Liver (tissue), 9 donors: ENCODE results near the gene SH3BP5. TPM values are rescaled to one million over a fixed set of nuclear protein-coding genes. Genes with fewer than 3 reads are reported as not detected.

ENCODE experiments used
- DNase-seq: peaks from one replicate; pipeline ENCODE4 v3.0.0-alpha.2; 2017; ENCODE audit warnings: low spot score
- H3K27ac ChIP-seq, 2 donors: one replicate each; pipeline ENCODE4 v1.7.0; 2013; ENCODE audit warnings: inconsistent platforms in 2 of 2, low read length in 2 of 2, control low read depth in 1 of 2, low read depth in 1 of 2, mild to moderate bottlenecking in 1 of 2
- H3K27me3 ChIP-seq, 4 donors: one replicate each; pipeline versions ENCODE4 v1.6.1 to v1.7.0; 2013; ENCODE audit warnings: low read length in 3 of 4, inconsistent platforms in 1 of 4, mild to moderate bottlenecking in 1 of 4, moderate library complexity in 1 of 4; ENCODE audit not compliant: control insufficient read depth in 4 of 4, insufficient read depth in 4 of 4
- H3K36me3 ChIP-seq, 4 donors: one replicate each; pipeline versions ENCODE4 v1.6.1 to v1.7.0; 2013; ENCODE audit warnings: low read length in 3 of 4, mild to moderate bottlenecking in 3 of 4, low read depth in 1 of 4, moderate library complexity in 1 of 4; ENCODE audit not compliant: control insufficient read depth in 4 of 4, insufficient read depth in 3 of 4
- H3K4me1 ChIP-seq, 4 donors: one replicate each; pipeline versions ENCODE4 v1.6.1 to v1.7.0; 2013; ENCODE audit warnings: low read length in 3 of 4, mild to moderate bottlenecking in 3 of 4, moderate library complexity in 1 of 4; ENCODE audit not compliant: control insufficient read depth in 4 of 4, insufficient read depth in 4 of 4
- H3K4me3 ChIP-seq, 3 donors: one replicate each; pipeline versions ENCODE4 v1.6.1 to v1.7.0; 2013; ENCODE audit warnings: low read length in 3 of 3, control low read depth in 1 of 3, low read depth in 1 of 3, mild to moderate bottlenecking in 1 of 3
- H3K9ac ChIP-seq, 2 donors: one replicate each; pipeline ENCODE4 v1.7.0; 2013; ENCODE audit warnings: low read length in 2 of 2, mild to moderate bottlenecking in 2 of 2, moderate library complexity in 2 of 2, control low read depth in 1 of 2, low read depth in 1 of 2
- H3K9me3 ChIP-seq, 4 donors: one replicate each; pipeline versions ENCODE4 v1.6.1 to v1.7.0; 2013; ENCODE audit warnings: low read length in 3 of 4; ENCODE audit not compliant: control insufficient read depth in 4 of 4
- ATF3 ChIP-seq: IDR thresholded peaks from 2 replicates; pipeline ENCODE4 v1.6.1; 2016; ENCODE audit warnings: antibody characterized with exemption
- GABPA ChIP-seq, 2 donors: IDR thresholded peaks in 1 of 2; conservative IDR thresholded peaks in 1 of 2; 2 replicates each; pipeline ENCODE4 v1.6.1; 2016; ENCODE audit warnings: antibody characterized with exemption in 2 of 2, mild to moderate bottlenecking in 1 of 2, moderate library complexity in 1 of 2
- HNF4G ChIP-seq: IDR thresholded peaks from 2 replicates; pipeline ENCODE4 v1.6.1; 2016; ENCODE audit warnings: antibody characterized with exemption
- JUND ChIP-seq, 2 donors: IDR thresholded peaks; 2 replicates each; pipeline ENCODE4 v1.6.1; 2016; ENCODE audit warnings: antibody characterized with exemption in 2 of 2
- MAX ChIP-seq: IDR thresholded peaks from 2 replicates; pipeline ENCODE4 v1.6.1; 2016; ENCODE audit warnings: antibody characterized with exemption
- NR2F2 ChIP-seq: IDR thresholded peaks from 2 replicates; pipeline ENCODE4 v1.6.1; 2016; ENCODE audit warnings: antibody characterized with exemption
- RXRA ChIP-seq, 2 donors: IDR thresholded peaks; 2 replicates each; pipeline ENCODE4 v1.6.1; 2017 to 2018; ENCODE audit warnings: antibody characterized with exemption in 2 of 2, mild to moderate bottlenecking in 1 of 2
- YY1 ChIP-seq: IDR thresholded peaks from 2 replicates; pipeline ENCODE4 v1.6.1; 2016; ENCODE audit warnings: antibody characterized with exemption, mild to moderate bottlenecking
- WGBS: extraction: QIAGEN DNeasy Blood & Tissue Kit; methylation state at CpG from one replicate; pipeline ENCODE4 v1.1.7; 2013; 5-methylcytosine and 5-hydroxymethylcytosine counted together
- polyA plus RNA-seq, 2 donors: library from polyadenylated mRNA; stranded (reverse) in 1 of 2; unstranded in 1 of 2; fragments of 200-250 nt in 1 of 2; fragments of >200 nt in 1 of 2; fragmentation: Nextera tagmentation in 1 of 2; extraction: Ambion mirVana in 1 of 2; gene quantifications; one replicate each; pipeline versions ENCODE4 v1.2.1 to v1.2.3, GENCODE V29; 2013 to 2015
- total RNA-seq, 2 donors: library from RNA; depleted of rRNA; stranded (reverse); fragments of >200 nt; gene quantifications; one replicate each; pipeline ENCODE4 v1.2.3, GENCODE V29; 2014
- TF ChIP-seq, protein P1 (sequence below): IDR thresholded peaks from 2 replicates; pipeline ENCODE4 v1.6.1; 2016; ENCODE audit warnings: antibody characterized with exemption, mild to moderate bottlenecking
- TF ChIP-seq, protein P2 (sequence below): IDR thresholded peaks from 2 replicates; pipeline ENCODE4 v1.6.1; 2016; ENCODE audit warnings: antibody characterized with exemption
- donor health status: healthy.
- donor health status: healthy.
- donor health status: healthy.
- donor health status: healthy.
- donor health status: healthy.

Gene SH3BP5
- total and polyA plus RNA-seq, 4 donors, result 3.5 to 17.9 (median 11.8) TPM

- TF ChIP-seq HNF4G (no peak), MAX (no peak), RXRA (IDR thresholded peaks at IDR 0.05) (no peak), JUND (IDR thresholded peaks at IDR 0.05) (no peak), YY1 (no peak)
- TF ChIP-seq, protein P1, sequence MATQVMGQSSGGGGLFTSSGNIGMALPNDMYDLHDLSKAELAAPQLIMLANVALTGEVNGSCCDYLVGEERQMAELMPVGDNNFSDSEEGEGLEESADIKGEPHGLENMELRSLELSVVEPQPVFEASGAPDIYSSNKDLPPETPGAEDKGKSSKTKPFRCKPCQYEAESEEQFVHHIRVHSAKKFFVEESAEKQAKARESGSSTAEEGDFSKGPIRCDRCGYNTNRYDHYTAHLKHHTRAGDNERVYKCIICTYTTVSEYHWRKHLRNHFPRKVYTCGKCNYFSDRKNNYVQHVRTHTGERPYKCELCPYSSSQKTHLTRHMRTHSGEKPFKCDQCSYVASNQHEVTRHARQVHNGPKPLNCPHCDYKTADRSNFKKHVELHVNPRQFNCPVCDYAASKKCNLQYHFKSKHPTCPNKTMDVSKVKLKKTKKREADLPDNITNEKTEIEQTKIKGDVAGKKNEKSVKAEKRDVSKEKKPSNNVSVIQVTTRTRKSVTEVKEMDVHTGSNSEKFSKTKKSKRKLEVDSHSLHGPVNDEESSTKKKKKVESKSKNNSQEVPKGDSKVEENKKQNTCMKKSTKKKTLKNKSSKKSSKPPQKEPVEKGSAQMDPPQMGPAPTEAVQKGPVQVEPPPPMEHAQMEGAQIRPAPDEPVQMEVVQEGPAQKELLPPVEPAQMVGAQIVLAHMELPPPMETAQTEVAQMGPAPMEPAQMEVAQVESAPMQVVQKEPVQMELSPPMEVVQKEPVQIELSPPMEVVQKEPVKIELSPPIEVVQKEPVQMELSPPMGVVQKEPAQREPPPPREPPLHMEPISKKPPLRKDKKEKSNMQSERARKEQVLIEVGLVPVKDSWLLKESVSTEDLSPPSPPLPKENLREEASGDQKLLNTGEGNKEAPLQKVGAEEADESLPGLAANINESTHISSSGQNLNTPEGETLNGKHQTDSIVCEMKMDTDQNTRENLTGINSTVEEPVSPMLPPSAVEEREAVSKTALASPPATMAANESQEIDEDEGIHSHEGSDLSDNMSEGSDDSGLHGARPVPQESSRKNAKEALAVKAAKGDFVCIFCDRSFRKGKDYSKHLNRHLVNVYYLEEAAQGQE, result no peak
- no peaks in the 10 kb centered on the region for H3K4me1 ChIP-seq
- WGBS, result 96% methylated on average over 1 of the region's 1 CpG
- H3K36me3 ChIP-seq, result peaks cover 0 to 50% (median 44%) of the 10 kb centered on the region in 4 donors
- no peak overlapping the region for H3K4me3 ChIP-seq
- no peaks in the 10 kb centered on the region for H3K9me3 ChIP-seq
- H3K9ac ChIP-seq, result no peak overlapping the region
- H3K27ac ChIP-seq, result no peak overlapping the region
- no peak for DNase-seq
- H3K27me3 ChIP-seq, result no peaks in the 10 kb centered on the region
These were observed 104.2 kb downstream of the SH3BP5 start for GRCh38 chr3:15228147-15228546.

DNA sequence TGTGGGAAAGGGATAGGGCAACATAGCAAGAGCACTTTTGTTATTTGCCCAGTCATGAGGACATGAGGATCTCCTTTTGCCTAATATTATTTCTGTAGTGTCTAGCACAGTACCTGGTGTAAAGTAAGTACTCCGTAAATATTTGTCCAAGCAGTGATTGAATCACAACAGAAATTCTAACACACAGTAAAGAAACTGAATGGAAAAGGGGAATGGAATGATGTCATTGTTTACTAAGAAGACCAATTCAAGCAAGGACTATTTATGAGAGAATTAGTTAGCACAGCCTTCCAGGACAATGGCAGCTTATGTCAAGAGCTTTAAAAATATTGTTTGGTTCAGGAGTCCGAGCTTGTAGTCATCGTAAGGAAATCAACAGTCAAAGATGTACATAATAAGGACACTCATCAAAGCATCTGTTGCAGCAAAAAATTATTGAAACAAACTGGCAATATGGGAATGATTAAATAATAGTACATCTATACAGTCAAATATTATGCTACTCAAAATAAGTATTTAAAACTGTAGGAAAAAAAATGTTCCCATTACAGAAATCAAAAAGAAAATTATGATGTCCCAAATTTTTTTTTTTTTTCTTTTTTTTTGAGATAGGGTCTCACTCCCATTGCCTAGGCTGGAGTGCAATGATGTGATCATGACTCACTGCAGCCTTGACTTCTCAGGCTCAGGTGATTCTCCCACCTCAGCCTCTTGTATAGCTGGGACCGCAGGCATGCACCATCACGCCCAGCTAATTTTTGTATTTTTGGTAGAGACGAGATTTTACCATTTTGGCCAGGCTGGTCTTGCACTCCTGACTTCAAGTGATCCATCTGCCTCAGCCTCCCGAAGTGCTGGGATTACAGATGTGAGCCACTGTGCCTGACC, 108.5 kb downstream of the SH3BP5 start:
- H3K27me3 ChIP-seq, result no peaks in the 10 kb centered on the region
- peaks cover 10 to 55% (median 41%) of the 10 kb centered on the region in 4 donors for H3K36me3 ChIP-seq
- no peak overlapping the region for H3K27ac ChIP-seq
- no peaks in the 10 kb centered on the region for H3K4me1 ChIP-seq
- H3K9me3 ChIP-seq, result no peaks in the 10 kb centered on the region
- 93% methylated on average over 7 of the region's 7 CpGs for WGBS
- DNase-seq, result no peak
- no peak overlapping the region for H3K4me3 ChIP-seq
- no peak overlapping the region for H3K9ac ChIP-seq
- TF ChIP-seq RXRA (IDR thresholded peaks at IDR 0.05) (no peak), NR2F2 (no peak), ATF3 (no peak), GABPA (IDR thresholded peaks at IDR 0.05 in 1 of 2, conservative IDR thresholded peaks at IDR 0.05 in 1 of 2) (no peak), JUND (IDR thresholded peaks at IDR 0.05) (no peak)
- TF ChIP-seq, protein P2, sequence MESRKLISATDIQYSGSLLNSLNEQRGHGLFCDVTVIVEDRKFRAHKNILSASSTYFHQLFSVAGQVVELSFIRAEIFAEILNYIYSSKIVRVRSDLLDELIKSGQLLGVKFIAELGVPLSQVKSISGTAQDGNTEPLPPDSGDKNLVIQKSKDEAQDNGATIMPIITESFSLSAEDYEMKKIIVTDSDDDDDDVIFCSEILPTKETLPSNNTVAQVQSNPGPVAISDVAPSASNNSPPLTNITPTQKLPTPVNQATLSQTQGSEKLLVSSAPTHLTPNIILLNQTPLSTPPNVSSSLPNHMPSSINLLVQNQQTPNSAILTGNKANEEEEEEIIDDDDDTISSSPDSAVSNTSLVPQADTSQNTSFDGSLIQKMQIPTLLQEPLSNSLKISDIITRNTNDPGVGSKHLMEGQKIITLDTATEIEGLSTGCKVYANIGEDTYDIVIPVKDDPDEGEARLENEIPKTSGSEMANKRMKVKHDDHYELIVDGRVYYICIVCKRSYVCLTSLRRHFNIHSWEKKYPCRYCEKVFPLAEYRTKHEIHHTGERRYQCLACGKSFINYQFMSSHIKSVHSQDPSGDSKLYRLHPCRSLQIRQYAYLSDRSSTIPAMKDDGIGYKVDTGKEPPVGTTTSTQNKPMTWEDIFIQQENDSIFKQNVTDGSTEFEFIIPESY, result no peak
